Right renal pelvis (tissue), 4 donors: ENCODE results near the gene CCDC12. TPM values are rescaled to one million over a fixed set of nuclear protein-coding genes. Genes with fewer than 3 reads are reported as not detected.

Experiments
- DNase-seq, 4 donors: peaks; one replicate each; pipeline ENCODE4 v3.0.0-alpha.2; 2013; ENCODE audit warnings: low read depth in 4 of 4, low spot score in 3 of 4, missing footprints in 1 of 4
- polyA plus RNA-seq, 4 donors: library from polyadenylated mRNA; unstranded; fragments of 120-200 nt; gene quantifications; one replicate each; pipeline ENCODE4 v1.2.1, GENCODE V29; 2013; ENCODE audit not compliant: insufficient read length in 4 of 4

Gene CCDC12
- polyA plus RNA-seq, 4 donors, result 45.9 to 60.6 (median 51.2) TPM

DNA sequence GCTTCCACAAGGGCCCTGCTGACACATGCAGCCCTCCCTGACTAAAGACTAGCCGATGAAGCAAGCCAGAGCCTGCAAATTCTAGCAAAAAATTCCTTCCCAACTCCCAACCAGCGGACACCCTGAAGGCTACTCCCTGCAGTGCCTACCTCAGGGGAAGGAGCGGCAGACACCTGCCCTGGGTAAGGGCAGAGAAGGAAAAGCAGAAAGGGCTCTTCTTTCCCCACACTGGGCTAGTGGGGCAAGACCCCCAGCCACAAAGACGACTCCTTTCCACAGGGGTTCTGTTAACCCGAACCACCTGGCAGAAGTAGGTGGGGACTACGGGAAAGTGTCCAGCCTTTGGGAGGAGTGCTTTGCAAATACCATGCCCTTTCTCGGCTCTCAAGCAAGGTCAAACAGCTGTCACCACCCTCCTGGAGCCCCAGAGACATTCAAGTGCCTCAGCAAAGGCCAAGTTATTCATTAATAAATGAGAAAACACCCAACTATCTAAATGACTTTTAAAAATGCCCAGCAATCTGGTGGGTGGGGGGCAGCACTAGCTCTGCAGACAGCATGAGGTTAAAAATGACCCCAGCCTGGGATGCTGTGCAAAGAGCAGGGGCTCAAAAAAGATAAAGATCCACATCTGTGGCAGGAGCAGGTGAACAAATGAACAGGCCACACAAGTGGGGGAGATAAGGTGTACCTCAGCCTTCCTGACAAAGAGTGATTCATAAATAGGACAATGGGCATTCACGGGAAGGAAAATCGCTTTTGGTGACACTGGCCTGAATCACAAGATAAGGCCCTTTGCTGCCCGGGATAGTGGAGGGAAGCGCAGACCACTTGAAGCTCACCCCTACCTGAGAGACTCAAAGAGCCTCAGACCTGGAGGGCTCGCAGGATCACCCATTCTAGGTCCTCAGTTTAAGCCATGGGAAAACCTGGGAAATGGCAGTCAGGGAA lies 33.0 kb downstream of the CCDC12 start:
- DNase-seq, result no peak

DNA sequence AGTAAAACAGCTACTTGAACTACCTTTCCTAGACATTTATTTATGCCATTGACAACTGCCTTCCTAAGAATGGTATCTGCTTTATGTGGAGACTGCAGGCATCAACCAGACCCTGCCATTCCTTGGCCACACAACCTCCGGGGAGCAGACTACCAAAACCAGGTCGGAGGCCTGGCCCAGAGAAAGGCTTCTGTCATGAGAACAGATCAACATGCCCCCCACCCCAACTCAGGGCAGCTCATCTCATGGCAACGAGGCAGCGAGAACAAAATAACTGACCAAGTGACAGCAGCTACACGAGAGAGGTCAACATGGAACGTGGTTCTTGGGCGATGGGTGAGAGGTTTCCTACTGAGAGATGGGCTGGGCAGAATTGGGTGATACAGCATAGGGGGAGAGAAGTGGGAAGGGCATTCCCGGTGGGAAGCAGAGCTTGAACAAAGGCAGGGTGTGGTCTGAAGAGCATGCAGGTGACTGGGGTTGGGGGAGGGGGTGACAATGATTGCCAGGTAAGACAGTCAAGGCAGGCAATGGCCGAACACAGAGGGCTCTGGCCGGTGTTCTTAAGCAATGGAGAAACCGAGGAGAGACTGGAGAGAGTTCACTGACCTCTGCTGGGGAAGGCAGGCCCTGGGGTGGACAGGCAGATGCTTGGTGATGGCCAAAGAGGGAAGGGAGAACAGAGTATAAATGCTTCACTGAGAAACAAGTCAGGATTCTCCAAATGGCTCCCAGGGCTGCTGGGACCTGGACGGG lies 33.9 kb downstream of the CCDC12 start:
- DNase-seq, result no peak

DNA sequence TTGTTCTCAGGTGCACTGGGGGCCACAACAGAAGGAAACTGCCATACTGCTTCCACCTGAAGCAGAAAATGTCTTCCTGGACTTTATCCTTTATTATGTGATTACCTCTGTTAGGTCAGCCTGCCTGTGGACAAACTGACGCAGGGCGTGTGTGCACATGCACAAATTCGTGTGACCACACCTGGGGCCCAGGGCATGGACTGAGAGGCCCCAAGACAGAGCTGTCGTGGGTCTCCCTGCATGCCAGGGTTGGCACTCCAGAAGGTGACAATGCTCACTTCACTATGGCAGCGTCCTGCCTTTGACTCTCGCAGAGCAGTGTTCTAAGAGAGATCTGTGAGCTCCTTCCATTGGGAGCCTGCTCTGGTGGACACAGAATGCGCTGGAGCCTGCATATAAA lies 34.5 kb downstream of the CCDC12 start:
- DNase-seq, result no peak

DNA sequence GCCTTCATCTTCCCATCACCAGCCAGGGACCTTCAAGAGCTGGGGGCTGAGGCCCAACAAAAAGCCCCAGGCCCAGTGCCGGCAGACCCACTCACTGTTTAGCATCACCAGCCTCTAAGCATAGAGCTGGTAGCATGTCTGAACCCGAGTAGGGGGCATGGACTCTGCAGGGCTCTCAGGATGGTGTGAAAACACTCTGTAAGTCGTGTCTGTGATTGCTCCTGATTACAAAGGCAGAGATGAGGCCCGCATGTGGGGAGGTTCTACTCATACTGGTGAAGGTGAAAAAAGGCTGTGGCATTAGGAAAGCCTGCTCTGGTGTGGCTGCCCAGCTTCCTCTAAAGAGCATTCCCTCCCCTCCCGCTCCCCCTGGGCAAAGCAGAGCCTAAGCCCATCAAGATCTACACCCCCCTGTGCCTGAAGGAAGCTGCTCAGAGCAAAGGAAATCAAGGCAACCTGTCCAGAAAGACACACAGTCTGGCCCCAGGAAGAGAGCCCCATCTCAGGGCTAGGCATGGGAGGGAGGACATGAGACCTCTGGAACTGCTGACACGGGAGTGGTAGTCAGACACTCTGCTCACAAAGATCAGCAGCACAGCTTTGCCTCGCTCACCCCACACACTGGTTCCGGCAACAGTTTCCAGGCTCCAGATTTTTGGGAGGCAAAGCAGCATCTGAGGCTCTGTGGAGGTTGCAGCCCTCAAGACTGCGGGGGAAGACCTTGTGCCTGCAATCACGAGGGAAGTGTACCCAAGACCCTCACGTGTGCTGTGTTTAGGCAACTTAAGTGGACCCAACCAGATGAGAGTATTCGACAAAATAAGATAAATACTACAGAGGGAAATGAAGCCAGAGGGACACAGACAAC lies 36.7 kb downstream of the CCDC12 start:
- no peak for DNase-seq

DNA sequence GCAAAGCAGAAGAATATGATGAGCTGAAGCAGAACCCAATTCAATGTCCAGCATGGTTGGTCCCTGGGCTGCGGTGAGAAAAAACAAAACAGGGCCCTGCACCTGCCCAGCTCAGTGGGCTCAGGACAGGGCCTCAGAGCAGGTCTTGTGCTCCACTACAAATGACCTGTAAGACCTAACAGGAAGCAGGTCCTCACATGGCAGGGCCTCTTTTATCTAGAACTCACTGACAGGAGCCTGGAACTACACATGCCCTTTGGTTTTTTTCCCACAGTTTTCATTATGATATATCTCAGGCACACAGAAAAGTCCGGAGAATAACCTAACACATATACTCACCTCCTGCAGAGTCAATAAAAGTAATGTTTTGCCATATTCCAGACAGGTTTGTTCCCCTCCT lies 38.4 kb downstream of the CCDC12 start:
- DNase-seq, result no peak

DNA sequence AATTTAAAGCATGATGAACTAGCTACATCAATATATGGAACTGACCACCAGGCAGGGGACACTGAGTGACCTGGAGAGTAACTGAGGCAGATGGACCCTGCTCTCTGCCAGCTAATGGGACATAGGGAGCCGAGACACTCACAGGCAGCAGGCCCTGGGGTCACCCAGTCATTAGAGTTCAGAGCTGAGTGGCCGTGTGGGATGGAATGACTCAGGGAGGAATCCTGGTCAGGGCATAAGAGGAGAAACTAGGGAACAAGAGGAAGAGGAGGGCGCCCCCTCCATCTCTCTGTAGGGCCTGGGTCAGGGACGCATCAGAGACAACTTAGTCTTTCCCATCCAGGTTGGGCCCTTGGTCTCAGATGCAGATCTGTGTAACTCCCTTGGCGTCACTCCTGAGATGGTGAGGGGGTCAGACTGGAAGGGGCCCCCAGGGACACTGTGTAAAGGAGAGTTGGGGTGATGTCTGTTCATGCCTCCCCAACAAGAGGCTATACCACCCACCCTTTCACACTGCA lies 39.8 kb downstream of the CCDC12 start:
- no peak for DNase-seq

DNA sequence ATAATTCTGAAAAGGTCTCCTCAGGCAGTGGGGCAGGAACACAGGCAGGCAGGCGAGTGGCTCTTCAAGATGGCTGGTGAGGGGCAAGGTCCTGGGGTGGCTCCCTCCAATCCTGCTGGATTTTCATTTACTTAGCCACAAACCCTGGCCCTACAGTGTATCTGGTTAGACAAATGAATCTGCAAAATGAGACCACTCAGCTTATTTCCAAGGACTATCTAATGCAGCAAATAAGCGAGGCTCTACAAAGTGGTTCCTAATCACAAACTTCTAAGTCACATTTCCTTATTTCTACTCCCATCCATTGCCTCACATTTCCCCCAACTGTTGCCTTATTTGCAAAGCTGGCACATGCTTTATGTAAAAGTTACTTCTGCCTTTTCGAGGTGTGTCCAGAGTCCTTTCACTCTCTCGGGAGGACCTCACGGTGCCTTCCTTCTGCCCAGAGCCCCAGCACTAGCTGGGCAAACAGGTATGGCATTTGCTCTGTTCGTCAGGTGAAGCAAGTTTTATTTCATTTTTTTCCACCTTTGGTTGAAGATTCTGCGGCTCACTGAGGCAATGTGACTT lies 40.5 kb downstream of the CCDC12 start:
- DNase-seq, result no peak

DNA sequence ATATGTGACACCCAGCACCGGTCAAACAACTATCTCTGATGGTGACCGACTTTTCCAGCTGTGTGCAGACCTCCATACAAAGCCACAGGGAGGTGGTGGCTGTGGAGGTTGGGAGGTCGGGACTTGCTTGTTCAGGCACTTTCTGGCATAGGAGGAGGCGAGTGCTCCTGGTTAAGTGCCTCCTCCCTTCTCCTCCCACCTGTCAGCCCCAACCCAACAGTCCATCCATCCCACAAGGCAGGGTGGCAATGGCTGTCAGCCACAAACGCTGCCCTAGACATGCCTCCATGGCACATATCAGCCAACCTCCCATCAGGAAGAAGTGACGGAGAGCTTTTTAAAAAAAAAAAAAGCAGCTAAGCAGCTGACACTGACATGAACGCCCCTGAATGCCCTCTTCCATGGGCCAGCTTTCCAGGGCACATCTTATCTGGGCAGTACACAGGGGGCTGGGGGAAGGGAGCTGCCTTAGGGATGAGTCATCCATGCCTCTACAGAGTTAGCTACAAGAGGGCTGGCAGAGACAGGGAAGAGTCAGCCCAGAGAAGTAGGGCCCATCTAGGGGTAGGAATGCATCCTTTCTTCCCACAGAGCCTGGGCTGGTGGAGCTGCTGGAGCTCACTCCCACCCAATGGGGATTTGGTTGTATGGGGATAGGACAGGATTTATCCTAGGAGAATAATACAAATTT lies 41.2 kb downstream of the CCDC12 start:
- DNase-seq, result no peak

DNA sequence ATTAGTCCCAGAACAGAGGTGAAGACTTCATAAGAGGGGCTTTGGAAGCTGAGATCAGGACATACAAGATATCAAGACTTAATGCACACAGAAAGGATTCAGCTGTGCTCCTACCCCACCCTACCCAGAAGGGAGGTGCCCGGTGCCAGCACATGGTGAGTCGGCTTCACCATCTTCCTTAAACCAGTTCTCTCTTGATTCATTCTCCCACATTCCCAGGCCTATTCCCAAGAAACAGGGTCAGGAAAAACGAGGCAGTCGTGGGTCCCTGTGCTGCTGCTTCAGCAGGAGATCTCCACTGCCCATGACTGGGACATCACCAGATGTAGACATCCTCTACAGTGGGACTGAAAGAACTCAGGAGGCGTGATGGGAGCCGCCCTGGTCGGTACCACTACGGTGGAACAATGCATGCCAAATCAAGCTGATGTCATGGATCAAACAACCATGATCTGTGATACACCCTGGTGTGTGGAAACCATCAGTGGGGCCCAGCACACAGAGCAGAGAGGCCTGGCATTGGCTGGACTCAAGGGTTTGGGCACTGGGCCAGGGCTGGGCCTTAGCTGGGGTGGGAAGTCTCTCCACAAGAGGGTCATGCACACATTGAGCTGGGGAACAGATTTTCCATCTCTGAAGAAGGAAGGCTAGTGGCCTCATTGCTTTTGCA lies 41.9 kb downstream of the CCDC12 start:
- DNase-seq, result no peak

DNA sequence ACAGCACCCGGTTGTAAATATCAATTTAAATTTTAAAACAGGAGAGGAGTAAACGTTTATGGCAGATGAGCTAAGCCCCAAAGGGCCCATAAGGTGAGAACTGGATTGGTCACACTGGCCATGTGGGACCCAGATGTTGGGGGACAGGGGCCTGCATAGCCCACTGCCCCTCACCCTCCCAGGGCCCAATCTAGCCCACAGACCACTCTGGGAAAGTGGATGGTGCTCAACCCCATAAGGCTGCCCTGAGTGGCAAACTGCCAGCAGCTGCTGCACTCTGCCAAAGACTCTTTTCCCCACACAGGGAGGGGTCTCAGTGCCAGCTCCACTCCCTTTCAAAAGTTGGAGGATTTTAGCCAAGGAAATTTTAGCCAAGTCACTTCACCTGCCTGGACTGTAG lies 42.5 kb downstream of the CCDC12 start:
- no peak for DNase-seq

DNA sequence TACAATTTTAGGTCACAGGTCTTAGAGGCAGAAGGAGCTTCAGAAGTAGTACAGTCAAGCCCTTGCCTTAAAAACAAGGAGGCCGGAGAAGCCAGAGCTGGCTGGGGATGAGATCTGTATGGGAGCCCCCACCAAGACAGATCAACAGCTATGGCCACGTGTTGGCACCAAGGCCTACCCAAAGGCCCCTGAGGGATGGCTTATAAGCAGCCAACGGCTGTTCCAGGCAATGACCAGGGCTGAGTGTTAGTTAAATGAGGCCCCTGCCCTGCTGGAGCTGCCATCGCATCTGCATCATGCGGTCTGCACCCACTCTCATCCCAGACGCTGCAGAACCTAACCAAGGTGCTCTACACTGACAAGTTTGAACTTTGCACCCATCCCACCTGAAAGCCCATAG lies 43.3 kb downstream of the CCDC12 start:
- DNase-seq, result no peak

DNA sequence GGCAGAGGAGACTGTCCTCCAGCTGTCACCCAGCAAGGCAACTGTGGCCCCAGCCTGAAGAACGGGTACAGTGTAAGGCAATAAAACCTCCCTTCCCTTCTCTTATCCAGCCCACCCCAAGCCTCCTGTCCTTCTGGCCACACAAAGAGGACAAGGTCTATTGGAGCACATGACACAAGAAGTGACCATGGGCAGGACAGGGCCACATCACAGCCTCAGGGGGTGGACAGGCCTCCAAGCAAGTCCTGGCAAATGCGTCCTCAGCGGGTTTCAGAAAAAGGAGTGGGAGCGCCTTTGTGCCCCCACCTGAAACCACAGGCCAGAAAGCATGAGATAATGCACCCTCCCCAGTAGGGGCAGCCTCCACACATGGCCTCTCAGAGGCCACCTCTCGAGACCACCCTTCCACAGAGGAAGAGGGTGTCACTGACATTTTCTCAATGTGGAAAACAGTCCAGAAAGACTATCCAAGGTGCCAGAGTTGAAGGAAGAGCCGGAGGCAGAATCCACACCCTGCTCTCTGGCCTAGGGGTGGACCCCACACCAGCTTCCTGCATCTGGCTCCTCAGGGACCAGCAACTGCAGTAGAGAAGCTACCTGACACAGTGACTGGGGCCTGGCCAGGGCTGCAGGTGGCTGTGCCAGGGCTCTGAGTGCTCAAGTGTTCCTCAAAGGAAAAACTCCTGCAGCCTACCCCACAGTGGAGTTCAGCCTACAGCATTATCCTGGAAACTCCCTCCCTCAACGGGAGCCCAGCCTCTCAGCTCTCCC lies 43.9 kb downstream of the CCDC12 start:
- DNase-seq, result no peak

DNA sequence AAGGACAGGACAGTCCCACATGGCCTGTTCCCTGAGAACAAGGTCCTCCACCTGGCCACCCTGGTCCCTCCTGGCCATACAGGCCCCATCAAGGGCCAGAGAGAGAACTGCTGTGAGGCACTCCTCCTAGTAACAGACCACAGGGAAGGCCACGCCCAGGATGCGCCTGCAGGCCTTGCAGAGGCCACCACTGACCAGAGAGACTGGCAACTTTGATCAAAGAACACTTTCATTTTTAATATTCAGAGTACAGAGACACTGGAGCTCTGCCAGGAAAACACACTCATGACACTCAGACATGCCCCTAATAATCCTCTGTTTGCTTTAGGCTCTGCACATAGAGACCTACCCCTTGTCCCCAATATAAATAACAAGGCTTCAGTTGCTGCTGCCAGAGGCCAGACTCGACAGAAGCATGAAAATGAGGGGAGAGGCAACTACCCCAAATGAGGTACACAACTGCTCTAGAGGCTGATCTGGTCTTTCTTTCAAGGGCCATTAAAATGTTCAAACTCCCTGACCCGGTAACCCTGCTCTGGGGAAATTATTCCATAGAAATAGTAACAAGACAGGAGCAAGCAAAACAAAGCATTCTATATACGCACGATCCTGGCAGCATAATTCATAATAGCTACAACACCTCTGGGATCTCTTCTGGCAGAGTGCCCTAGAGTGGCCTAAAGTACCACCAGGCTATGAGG lies 44.8 kb downstream of the CCDC12 start:
- DNase-seq, result no peak

DNA sequence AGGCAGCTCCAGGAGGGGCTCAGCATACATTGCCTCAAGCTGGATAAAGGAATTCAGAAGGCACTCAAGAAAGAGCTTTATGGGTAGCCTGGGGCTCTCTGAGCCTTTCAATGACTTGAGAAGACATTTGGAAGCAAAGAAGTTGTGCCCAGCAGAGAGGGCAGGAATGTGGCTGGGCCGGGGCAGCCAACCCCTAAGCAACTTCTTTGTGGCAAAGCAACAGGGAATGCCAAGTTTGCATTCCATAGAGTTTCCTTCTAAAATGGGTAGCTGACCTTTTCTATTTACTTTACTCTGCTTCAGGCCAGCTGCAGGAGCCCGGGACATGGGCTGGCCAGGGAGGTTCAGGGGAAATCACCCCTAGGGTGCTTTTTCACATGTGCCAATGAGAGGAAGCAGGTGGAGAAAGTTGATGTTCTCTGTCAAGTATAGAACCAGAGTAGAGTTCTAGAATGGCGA lies 45.6 kb downstream of the CCDC12 start:
- DNase-seq, result no peak

DNA sequence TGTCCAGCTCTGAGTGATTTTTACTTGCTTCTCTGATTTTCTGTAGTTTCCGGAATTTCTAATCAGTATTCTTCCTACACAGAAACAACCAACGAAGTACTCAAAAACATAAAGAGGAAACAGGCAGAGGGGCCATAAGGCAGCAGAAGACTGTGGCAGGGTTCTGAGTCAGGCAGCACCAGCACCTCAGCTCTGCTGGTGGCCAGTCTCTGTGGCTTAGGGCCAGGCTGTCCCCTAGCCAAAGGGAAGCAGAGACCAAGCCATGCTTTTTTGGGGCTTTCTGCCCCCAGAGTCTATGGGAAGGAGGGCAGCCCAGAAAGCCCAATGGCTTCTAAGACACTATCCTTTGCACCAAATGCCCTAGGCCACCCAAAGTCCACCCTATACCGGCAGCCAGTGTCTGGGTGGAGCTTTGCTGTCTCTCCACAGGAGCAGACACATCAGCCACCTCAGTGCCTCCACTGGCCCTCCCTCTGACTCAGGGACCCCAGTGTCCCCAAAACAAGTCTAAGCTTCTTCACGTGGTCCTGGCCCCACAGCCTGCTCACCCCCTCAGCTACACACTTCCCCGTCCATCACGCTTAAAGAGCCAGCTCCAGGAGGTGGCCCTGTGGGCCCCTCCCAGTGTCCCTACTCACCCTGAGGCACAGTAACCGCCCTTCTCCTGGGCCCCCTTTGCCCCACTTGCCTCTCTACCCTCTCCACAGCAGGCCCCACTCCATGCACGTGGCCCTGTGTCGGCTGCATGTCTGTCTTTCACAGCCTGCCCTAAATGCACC lies 46.2 kb downstream of the CCDC12 start:
- no peak for DNase-seq

DNA sequence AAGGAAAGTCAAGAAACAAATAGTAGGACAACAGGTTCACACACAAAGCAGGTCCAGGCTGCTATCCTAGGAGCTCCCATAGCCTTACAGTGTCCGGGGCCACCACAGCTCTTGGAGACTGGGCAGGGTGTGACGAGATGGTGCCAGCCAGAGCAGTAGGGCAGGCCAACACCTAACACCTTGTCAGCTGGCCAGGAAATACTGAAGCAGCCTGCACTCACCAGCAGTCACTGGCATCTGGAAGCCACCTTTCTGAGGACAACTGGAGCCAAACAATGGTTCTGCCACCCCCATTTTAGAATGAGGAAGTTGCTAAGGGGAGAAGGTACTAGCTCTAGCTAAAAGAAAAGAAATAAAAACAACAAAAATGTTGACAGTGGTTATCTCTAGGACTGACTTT lies 47.2 kb downstream of the CCDC12 start:
- no peak for DNase-seq

DNA sequence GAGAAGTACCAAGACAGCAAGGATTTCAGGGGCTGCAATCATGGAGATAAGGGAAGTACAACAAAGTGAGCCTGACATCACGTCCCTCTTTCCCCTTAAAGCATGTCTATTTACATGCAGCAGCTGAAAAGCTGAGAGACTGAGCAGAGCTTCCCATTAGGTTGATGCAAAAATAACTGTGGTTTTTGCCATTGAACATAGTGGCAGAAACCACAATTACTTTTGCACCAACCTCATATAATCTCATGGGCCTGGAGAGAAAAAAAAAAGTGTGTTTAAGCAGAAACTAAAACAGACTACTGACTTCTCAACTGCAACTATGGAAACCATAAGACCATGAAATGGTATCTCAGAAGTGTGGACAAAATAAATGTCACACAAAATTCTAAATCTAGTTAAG lies 48.3 kb downstream of the CCDC12 start:
- no peak for DNase-seq
